Keratinocyte (primary cell): ENCODE measurements around the gene DTX3.
A peak's percentile ranks its signal among the peaks of the same experiment; 100 is the strongest.

ENCODE experiments used
- CTCF ChIP-seq, 3 experiments: IDR thresholded peaks in 1 of 3; conservative IDR thresholded peaks in 1 of 3; optimal IDR thresholded peaks in 1 of 3; 2 replicates in 2 of 3; 3 replicates in 1 of 3; pipeline versions ENCODE3 to v1.5.1; 2011; ENCODE audit warnings: low read length in 3 of 3, mild to moderate bottlenecking in 3 of 3, moderate library complexity in 2 of 3, control low read depth in 1 of 3, inconsistent platforms in 1 of 3; ENCODE audit not compliant: insufficient read depth in 2 of 3; ENCODE audit errors: extremely low read depth in 1 of 3
- EZH2 ChIP-seq: IDR thresholded peaks from one replicate; pipeline ENCODE4 v1.6.1; 2012; ENCODE audit warnings: inconsistent platforms, mild to moderate bottlenecking, low read length, moderate library complexity

- TF ChIP-seq CTCF (optimal IDR thresholded peaks at IDR 0.05 in 1 of 3, IDR thresholded peaks at IDR 0.05 in 1 of 3, conservative IDR thresholded peaks at IDR 0.05 in 1 of 3; ENCODE audit: extremely low read depth in 1 of 3, insufficient read depth in 2 of 3, low read length in 3 of 3) (no peak), EZH2 (peak; percentile 75)
Observed at GRCh38 chr12:57632073-57632957, 27.7 kb downstream of the DTX3 start.
